ENCODE measurements around the gene ACAP3.

ACAP3 gene

DNA sequence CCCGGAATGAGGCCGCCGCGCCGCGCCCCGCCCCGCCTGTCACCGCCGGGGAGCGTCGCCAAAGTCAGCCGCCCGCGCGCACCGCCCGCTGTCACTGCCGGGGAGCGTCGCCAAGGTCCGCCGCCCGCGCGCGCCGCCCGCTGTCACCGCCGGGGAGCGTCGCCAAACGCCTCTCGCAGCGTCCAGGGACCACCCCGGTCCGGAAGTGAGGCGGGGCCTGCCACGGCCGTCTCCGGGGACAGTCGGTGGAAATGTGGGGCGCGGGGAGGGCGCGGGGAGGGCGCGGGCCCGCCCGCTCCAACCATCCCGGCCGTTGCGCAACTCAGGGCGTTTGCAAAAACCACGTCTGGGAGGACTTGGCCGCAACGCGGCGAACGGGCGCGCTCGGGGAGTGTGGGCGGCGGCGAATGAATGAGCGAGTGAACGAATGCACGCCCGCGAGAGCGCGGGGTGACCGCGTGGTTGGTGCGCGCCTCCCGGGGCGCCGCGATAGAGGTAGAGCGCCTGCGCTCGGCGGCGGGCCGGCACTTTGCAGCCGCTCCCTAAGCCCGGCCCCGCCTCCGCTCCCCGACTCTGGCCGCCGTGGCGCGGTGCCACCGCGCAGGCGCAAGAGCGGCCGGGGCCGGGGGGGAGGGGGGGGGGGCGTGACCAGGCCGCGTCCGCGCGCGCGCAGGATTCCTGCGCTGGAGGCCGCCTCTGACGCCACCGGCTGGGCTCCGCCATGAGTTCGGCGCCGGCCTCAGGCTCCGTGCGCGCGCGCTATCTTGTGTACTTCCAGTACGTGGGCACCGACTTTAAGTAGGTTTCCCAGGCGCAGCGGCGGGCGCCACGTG is at the start of gene ACAP3, which contains the start of gene PUSL1:
Gene ACAP3 (minus strand): TSS at position 8 of the 833 bp plus-strand sequence. CDS start 115 bp downstream, outside the sequence.
Gene PUSL1 (plus strand): TSS at position 675 of the 833 bp plus-strand sequence. CDS start 47 bp downstream, at position 722.
- no peaks in the 10 kb centered on the region; the same call in 1 of the 2 replicates for H3K9me3 ChIP-seq (ENCODE audit: control insufficient read depth, insufficient read depth, low read length)
- H3K4me1 ChIP-seq (ENCODE audit: insufficient read depth, low read length): peaks cover 26% of the 10 kb centered on the region; the same call in 1 of the 2 replicates
- H3K36me3 ChIP-seq (ENCODE audit: insufficient read depth, low read length): peaks cover 10% of the 10 kb centered on the region; the same call in 1 of the 2 replicates
- H3K9ac ChIP-seq (ENCODE audit: low read depth, low read length): peak within 1 kb of the TSS; percentile 89

GRCh38 chr1:1356796-1357401 is 49.2 kb upstream of the ACAP3 start:
- Histone ChIP-seq H3K9me3 (ENCODE audit: control insufficient read depth, insufficient read depth, low read length) (no peaks in the 10 kb centered on the region), H3K36me3 (ENCODE audit: insufficient read depth, low read length) (no peaks in the 10 kb centered on the region), H3K4me1 (ENCODE audit: insufficient read depth, low read length) (peaks cover 22% of the 10 kb centered on the region), H3K9ac (ENCODE audit: low read depth, low read length) (no peak overlapping the region)

- peaks cover 22% of the 10 kb centered on the region for H3K4me1 ChIP-seq (ENCODE audit: insufficient read depth, low read length)
- no peaks in the 10 kb centered on the region for H3K9me3 ChIP-seq (ENCODE audit: control insufficient read depth, insufficient read depth, low read length)
- no peaks in the 10 kb centered on the region for H3K36me3 ChIP-seq (ENCODE audit: insufficient read depth, low read length)
- H3K9ac ChIP-seq (ENCODE audit: low read depth, low read length): no peak overlapping the region
Measured at GRCh38 chr1:1356166-1356795, 48.6 kb upstream of the ACAP3 start.

- H3K4me1 ChIP-seq (ENCODE audit: insufficient read depth, low read length): peaks cover 15% of the 10 kb centered on the region
- no peak overlapping the region; the same call in 1 of the 2 replicates for H3K9ac ChIP-seq (ENCODE audit: low read depth, low read length)
- H3K9me3 ChIP-seq (ENCODE audit: control insufficient read depth, insufficient read depth, low read length): no peaks in the 10 kb centered on the region
Measured at GRCh38 chr1:1355416-1355815, 47.7 kb upstream of the ACAP3 start.

GRCh38 chr1:1354271-1355247 is 46.8 kb upstream of the ACAP3 start:
- Histone ChIP-seq H3K9me3 (ENCODE audit: control insufficient read depth, insufficient read depth, low read length) (no peaks in the 10 kb centered on the region), H3K9ac (ENCODE audit: low read depth, low read length) (peak overlapping the region; percentile 1), H3K36me3 (ENCODE audit: insufficient read depth, low read length) (no peaks in the 10 kb centered on the region), H3K4me1 (ENCODE audit: insufficient read depth, low read length) (peaks cover 11% of the 10 kb centered on the region)

More at GRCh38 chr1:1355416-1355815, 47.7 kb upstream of the ACAP3 start:
- H3K36me3 ChIP-seq (ENCODE audit: insufficient read depth, low read length): no peaks in the 10 kb centered on the region

GRCh38 chr1:1353389-1354151 is 45.8 kb upstream of the ACAP3 start:
- Histone ChIP-seq H3K4me1 (ENCODE audit: insufficient read depth, low read length) (peaks cover under 1% of the 10 kb centered on the region; the same call in 1 of the 2 replicates), H3K36me3 (ENCODE audit: insufficient read depth, low read length) (no peaks in the 10 kb centered on the region), H3K9me3 (ENCODE audit: control insufficient read depth, insufficient read depth, low read length) (no peaks in the 10 kb centered on the region), H3K9ac (ENCODE audit: low read depth, low read length) (peak overlapping the region; percentile 1; the same call in 1 of the 2 replicates)

GRCh38 chr1:1352786-1353388 is 45.2 kb upstream of the ACAP3 start:
- no peaks in the 10 kb centered on the region for H3K9me3 ChIP-seq (ENCODE audit: control insufficient read depth, insufficient read depth, low read length)
- H3K9ac ChIP-seq (ENCODE audit: low read depth, low read length): no peak overlapping the region
- H3K36me3 ChIP-seq (ENCODE audit: insufficient read depth, low read length): no peaks in the 10 kb centered on the region
- no peaks in the 10 kb centered on the region; the same call in 1 of the 2 replicates for H3K4me1 ChIP-seq (ENCODE audit: insufficient read depth, low read length)

DNA sequence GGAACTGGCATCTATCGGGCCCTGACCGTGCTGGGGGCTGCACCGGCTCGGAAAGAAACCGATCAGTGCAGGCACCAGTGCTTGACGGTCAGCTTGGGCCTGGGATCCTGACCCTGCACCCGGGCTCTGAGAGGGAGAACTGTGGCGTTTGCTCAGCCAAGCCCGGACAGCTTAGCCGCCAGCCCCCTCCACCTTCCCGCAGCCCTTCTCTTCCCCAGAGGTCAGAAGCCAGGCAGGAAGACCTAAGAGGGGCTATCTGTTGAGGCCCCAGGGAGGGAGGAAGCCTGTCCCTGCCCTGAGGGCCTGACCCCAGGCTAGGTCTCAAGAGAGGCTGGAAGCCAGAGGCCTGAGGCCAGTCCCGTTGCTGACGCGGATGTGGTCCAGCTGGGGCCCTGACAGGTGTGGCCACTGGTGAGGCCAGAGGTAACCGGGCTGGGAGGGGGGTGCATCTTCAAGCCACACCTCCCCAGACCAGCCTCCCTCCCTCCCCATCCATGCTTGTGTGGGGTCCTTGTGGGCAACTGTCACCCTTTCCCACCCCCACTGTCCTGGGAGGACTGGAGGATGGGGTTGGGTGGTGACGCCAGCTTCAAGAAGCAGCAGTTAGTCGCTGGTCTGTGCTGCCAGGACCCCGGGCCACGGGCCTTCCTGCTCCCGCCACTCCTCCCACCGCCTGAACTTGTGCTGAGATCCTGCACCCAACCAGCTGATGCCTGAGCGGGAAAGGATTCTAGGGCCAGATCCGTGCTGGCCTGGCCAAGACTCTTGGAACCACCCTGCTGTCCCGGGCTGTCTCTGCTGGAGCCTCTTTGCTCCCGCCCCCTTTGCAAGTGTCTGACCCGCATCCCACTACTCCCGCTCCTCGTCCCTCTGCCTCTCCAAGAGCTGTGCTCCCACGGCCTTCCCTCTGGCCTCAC is 44.0 kb upstream of the ACAP3 start:
- Histone ChIP-seq H3K9me3 (ENCODE audit: control insufficient read depth, insufficient read depth, low read length) (no peaks in the 10 kb centered on the region), H3K4me1 (ENCODE audit: insufficient read depth, low read length) (no peaks in the 10 kb centered on the region; the same call in 1 of the 2 replicates), H3K9ac (ENCODE audit: low read depth, low read length) (no peak overlapping the region; the same call in 1 of the 2 replicates), H3K36me3 (ENCODE audit: insufficient read depth, low read length) (no peaks in the 10 kb centered on the region)

- Histone ChIP-seq H3K36me3 (ENCODE audit: insufficient read depth, low read length) (no peaks in the 10 kb centered on the region), H3K9ac (ENCODE audit: low read depth, low read length) (peak within 1 kb of the TSS; percentile 92), H3K4me1 (ENCODE audit: insufficient read depth, low read length) (no peaks in the 10 kb centered on the region; the same call in 1 of the 2 replicates), H3K9me3 (ENCODE audit: control insufficient read depth, insufficient read depth, low read length) (no peaks in the 10 kb centered on the region)
Measured at GRCh38 chr1:1349256-1350012, 41.7 kb upstream of the ACAP3 start, which contains the start of gene DVL1. Gene DVL1 (minus strand): TSS chr1:1349418. CDS start chr1:1349065, 353 bp downstream.

DNA sequence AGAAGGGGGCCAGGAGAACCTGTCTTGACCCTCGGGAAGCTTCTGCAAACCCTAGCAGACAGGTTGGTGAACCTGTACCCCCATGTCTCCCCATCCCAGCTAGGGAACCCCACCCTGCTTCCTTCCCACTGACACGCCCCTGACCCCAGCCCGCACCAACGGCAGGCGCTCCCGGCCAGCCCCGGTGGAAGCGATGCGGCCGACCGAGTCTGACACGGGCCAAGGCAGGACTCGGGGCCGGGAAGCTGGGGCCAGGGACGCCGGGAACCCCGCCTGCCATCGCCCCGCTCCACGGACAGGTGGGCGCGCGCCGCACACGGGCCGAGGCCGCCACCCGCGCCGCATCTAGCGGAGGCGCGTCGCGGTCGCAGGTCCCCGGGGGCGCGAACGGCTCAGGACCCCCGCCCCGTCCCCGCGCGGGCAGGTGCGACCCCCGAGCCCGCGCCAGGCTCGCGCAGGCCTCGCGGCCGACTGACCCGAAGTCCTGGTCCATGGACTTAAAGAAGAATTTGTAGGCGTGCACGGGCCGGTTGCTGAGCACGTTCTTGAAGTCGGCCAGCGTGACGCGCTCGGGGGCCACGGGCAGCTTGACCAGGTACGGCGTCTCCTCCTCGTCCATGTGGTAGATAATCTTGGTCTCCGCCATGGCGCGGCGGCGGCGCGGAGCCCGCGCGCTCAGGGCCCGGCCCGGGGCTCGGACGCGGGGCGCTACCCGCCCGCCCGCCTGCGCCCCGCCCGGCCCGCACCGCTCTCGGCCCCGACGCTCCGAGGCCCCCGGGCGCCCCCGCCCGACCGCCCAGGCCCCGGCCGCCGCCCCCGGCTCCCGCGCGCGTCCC is 40.9 kb upstream of the ACAP3 start:
- Histone ChIP-seq H3K4me1 (ENCODE audit: insufficient read depth, low read length) (no peaks in the 10 kb centered on the region; the same call in 1 of the 2 replicates), H3K36me3 (ENCODE audit: insufficient read depth, low read length) (no peaks in the 10 kb centered on the region), H3K9me3 (ENCODE audit: control insufficient read depth, insufficient read depth, low read length) (no peaks in the 10 kb centered on the region), H3K9ac (ENCODE audit: low read depth, low read length) (peak overlapping the region; percentile 76)
